Stomach (tissue), 4 donors: Measurements from ENCODE around the gene MICAL3.

Source experiments
- CTCF ChIP-seq, 7 experiments: fragments of 450-650 bp in 4 of 7; fragments of 200-600 bp in 3 of 7; sonication (generic) in 3 of 7; IDR thresholded peaks; one replicate each; pipeline ENCODE4 v1.5.1; 2016 to 2019; ENCODE audit warnings: antibody characterized with exemption in 7 of 7, control low read depth in 2 of 7, mild to moderate bottlenecking in 1 of 7
- EP300 ChIP-seq: sonication (generic); formaldehyde crosslinking; IDR thresholded peaks from one replicate; pipeline ENCODE4 v1.6.1; 2017; ENCODE audit warnings: antibody characterized with exemption
- POLR2A ChIP-seq, 4 donors: fragments of 450-650 bp; IDR thresholded peaks; one replicate each; pipeline ENCODE4 v1.6.1; 2016; ENCODE audit warnings: antibody characterized with exemption in 4 of 4, control low read depth in 2 of 4, mild to moderate bottlenecking in 1 of 4, moderate library complexity in 1 of 4
- POLR2AphosphoS5 ChIP-seq, 3 donors: sonication (generic); formaldehyde crosslinking; IDR thresholded peaks; one replicate each; pipeline ENCODE4 v1.6.1; 2016; ENCODE audit warnings: antibody characterized with exemption in 3 of 3

GRCh38 chr22:17847360-17848078 is 176.8 kb downstream of the MICAL3 start:
- TF ChIP-seq EP300 (no peak), POLR2A (IDR thresholded peaks at IDR 0.05) (no peak), CTCF (IDR thresholded peaks at IDR 0.05) (no peak), POLR2AphosphoS5 (IDR thresholded peaks at IDR 0.05) (no peak)
